B cell (primary cell): Measurements from ENCODE around the gene RASA4B. TPM values are rescaled to one million over a fixed set of nuclear protein-coding genes. Genes with fewer than 3 reads are reported as not detected.

ENCODE experiments used
- ATAC-seq: fragments of 200-7000 bp; cut with Tn5 transposase; one replicate; pipeline ENCODE4 v1.10.0; 2021; ENCODE audit warnings: low read depth, mild to moderate bottlenecking, moderate number of reproducible peaks, moderate library complexity
- CTCF ChIA-PET: fragments of 350-600 bp; sonication (Branson Sonifier 250); formaldehyde crosslinking; loops from one replicate; lab custom pipeline; 2021; ENCODE audit warnings: antibody characterized with exemption, inconsistent platforms; lab: Charles Lee
- POLR2A ChIA-PET: fragments of 350-600 bp; sonication (Branson Sonifier 250); formaldehyde crosslinking; loops from one replicate; lab custom pipeline; 2021; ENCODE audit warnings: antibody characterized with exemption; lab: Charles Lee
- DNase-seq: peaks from one replicate; pipeline ENCODE4 v3.0.0; 2013
- H2AFZ ChIP-seq: 2 replicates; pipeline ENCODE4 v1.6.1; 2012; ENCODE audit warnings: mild to moderate bottlenecking, low read depth, low read length; ENCODE audit not compliant: insufficient read depth, poor library complexity, severe bottlenecking
- H3K27ac ChIP-seq, 2 donors: 1 replicate in 1 of 2; 2 replicates in 1 of 2; pipeline ENCODE4 v1.5.1; 2012 to 2013; ENCODE audit warnings: low read length in 2 of 2, mild to moderate bottlenecking in 2 of 2, moderate library complexity in 1 of 2
- H3K27me3 ChIP-seq, 4 experiments: fragments of 200-600 bp in 1 of 4; sonication (generic) in 1 of 4; replicated peaks in 1 of 4; 1 replicate in 2 of 4; 2 replicates in 2 of 4; pipeline versions ENCODE4 v1.6.1 to v1.7.0; 2013 to 2016; ENCODE audit warnings: low read length in 3 of 4, mild to moderate bottlenecking in 2 of 4, mixed read lengths in 1 of 4, moderate library complexity in 1 of 4; ENCODE audit not compliant: insufficient read depth in 4 of 4, control insufficient read depth in 3 of 4; ENCODE audit errors: control extremely low read depth in 1 of 4
- H3K36me3 ChIP-seq, 2 experiments: replicated peaks in 1 of 2; 1 replicate in 1 of 2; 2 replicates in 1 of 2; pipeline versions ENCODE4 v1.6.1 to v1.7.1; 2013; ENCODE audit warnings: low read length in 1 of 2; ENCODE audit not compliant: insufficient read depth in 2 of 2, control insufficient read depth in 1 of 2; ENCODE audit errors: control extremely low read depth in 1 of 2, extremely low read depth in 1 of 2
- H3K4me1 ChIP-seq, 2 donors: fragments of 200-600 bp in 1 of 2; sonication (generic) in 1 of 2; 1 replicate in 1 of 2; 2 replicates in 1 of 2; pipeline versions ENCODE4 v1.5.1 to v1.6.1; 2013 to 2017; ENCODE audit warnings: low read length in 2 of 2; ENCODE audit not compliant: control insufficient read depth in 2 of 2, insufficient read depth in 2 of 2
- H3K4me2 ChIP-seq: replicated peaks from 2 replicates; pipeline ENCODE3; 2012; ENCODE audit warnings: mild to moderate bottlenecking, low read depth, low read length; ENCODE audit not compliant: poor library complexity, severe bottlenecking
- H3K4me3 ChIP-seq, 5 experiments: fragments of 200-600 bp in 1 of 5; sonication (generic) in 1 of 5; 1 replicate in 3 of 5; 2 replicates in 2 of 5; pipeline versions ENCODE4 v1.5.1 to v1.7.0; 2011 to 2016; ENCODE audit warnings: low read length in 4 of 5, mild to moderate bottlenecking in 4 of 5, low read depth in 2 of 5, control low read depth in 1 of 5, moderate library complexity in 1 of 5; ENCODE audit not compliant: insufficient read depth in 1 of 5; ENCODE audit errors: control extremely low read depth in 1 of 5, extremely low read depth in 1 of 5
- H3K79me2 ChIP-seq: fragments of 200-600 bp; sonication (generic); one replicate; pipeline ENCODE4 v1.6.0; 2016; ENCODE audit warnings: low read length; ENCODE audit not compliant: control insufficient read depth, insufficient read depth
- H3K9ac ChIP-seq: fragments of 200-600 bp; sonication (generic); 2 replicates; pipeline ENCODE4 v1.6.1; 2017; ENCODE audit warnings: mild to moderate bottlenecking, low read length, moderate library complexity
- H3K9me3 ChIP-seq, 3 donors: one replicate each; pipeline versions ENCODE4 v1.6.1 to v1.7.1; 2013; ENCODE audit warnings: low read length in 2 of 3; ENCODE audit not compliant: control insufficient read depth in 2 of 3, insufficient read depth in 1 of 3; ENCODE audit errors: control extremely low read depth in 1 of 3
- H4K20me1 ChIP-seq: 2 replicates; pipeline ENCODE4 v1.6.0; 2012; ENCODE audit warnings: mild to moderate bottlenecking, low read length; ENCODE audit not compliant: insufficient read depth, control insufficient read depth, poor library complexity, severe bottlenecking
- H3K27ac Mint-ChIP-seq: one replicate; pipeline ENCODE4 v1.8.0; 2021; ENCODE audit warnings: mixed read lengths
- H3K27me3 Mint-ChIP-seq: one replicate; pipeline ENCODE4 v1.8.0; 2021; ENCODE audit warnings: mixed read lengths
- H3K4me1 Mint-ChIP-seq: one replicate; pipeline ENCODE4 v1.8.0; 2021; ENCODE audit warnings: mixed read lengths
- H3K4me3 Mint-ChIP-seq: one replicate; pipeline ENCODE4 v1.8.0; 2021; ENCODE audit warnings: mixed read lengths
- H3K9me3 Mint-ChIP-seq: one replicate; pipeline ENCODE4 v1.8.0; 2022; ENCODE audit warnings: mixed read lengths; ENCODE audit not compliant: insufficient read depth
- EZH2 ChIP-seq: IDR thresholded peaks from 2 replicates; pipeline ENCODE4 v1.6.1; 2012; ENCODE audit warnings: borderline replicate concordance, low read depth, mild to moderate bottlenecking, moderate library complexity, low read length; ENCODE audit not compliant: insufficient read depth, poor library complexity, severe bottlenecking
- WGBS: methylation state at CpG from one replicate; pipeline ENCODE4 v1.1.5; 2013; ENCODE audit warnings: missing lambda C conversion rate; ENCODE audit not compliant: insufficient coverage; 5-methylcytosine and 5-hydroxymethylcytosine counted together
- intact Hi-C: fragments of 100-400 bp; cut with micrococcal nuclease; formaldehyde crosslinking; loops from one replicate; pipeline ENCODE4 v1.10.0; 2022
- polyA plus RNA-seq: library from polyadenylated mRNA; depleted of rRNA; stranded (reverse); fragments of >200 nt; gene quantifications from 2 replicates; pipeline ENCODE4 v1.2.3, GENCODE V29; 2012
- total RNA-seq, 2 donors: library from RNA; stranded (reverse); fragments of 120-200 nt in 1 of 2; gene quantifications; 1 replicate in 1 of 2; 2 replicates in 1 of 2; pipeline versions ENCODE4 v1.2.3 to v1.2.4, GENCODE V29; 2013 to 2022

Gene RASA4B
- total and polyA plus RNA-seq, 2 donors (not counting 1 experiment from before 2014, with no cell fraction given) = 15.6 to 26.4 TPM

DNA sequence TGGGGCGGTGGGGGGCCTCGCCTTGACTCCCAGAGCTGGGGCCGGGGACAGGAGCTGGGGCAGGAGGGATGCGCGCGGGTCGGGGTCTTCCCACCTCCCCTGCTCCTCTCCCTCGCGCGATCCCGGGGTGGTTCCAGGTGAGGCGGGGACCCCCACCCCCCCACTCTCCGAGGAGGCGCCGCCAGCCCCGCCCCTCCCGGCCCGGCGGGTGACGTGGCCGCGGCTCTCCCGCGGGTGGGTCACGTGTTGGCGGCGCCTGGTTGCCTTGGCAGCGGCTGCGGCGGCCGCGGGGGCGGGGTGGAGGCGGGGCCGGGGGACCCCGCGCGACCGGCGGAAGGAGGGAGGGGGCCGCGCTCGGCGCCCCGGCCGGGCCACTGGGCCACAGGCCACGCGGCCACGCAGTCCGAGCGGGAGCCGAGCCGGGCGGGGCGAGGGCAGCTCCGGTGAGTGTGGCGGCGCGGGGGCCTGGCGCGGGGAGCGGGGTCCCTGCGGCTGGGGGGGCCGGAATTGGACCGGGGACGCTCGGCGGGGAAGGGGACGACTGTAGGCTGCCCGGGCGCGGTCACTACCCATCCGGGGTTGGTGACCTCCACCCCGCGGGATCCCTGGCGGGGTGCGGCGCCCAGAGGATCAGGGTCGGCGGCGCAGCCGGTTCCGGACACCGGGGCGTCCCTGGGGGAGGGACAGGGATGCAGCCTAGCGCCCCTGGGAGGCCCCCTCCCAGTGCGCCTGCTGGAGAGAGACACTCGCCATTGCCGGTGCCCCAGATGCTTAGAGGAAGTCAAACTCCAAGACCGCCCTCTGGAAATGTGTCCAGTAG, 84.1 kb downstream of the RASA4B start, which contains the start of gene ORAI2:
TSS of gene ORAI2 (plus strand) at position 357 of the 820 bp plus-strand sequence. CDS start 5,382 bp downstream, outside the sequence.
- intact Hi-C loops = loop anchor here (1.0 kb wide), 4 partner anchors 8 to 37 kb away; partner anchors contain the start of gene PRKRIP1
- WGBS = under 1% methylated on average over 86 of the region's 90 CpGs
- H3K4me3 Mint-ChIP-seq = peak within 1 kb of the TSS; percentile 99
- peak within 1 kb of the TSS; percentile 64 for H2AFZ ChIP-seq
- H3K4me1 Mint-ChIP-seq = peaks cover 67% of the 10 kb centered on the region
- ChIA-PET CTCF (interaction anchor here (0.5 to 46.3 kb wide), 5 partner anchors 8 to 22 kb away, joined by 3 to 1182 read pairs (median 5); no protein-coding TSS in a partner anchor), POLR2A (interaction anchor here (0.5 to 13.6 kb wide), 10 partner anchors 11 to 126 kb away, joined by 3 to 223 read pairs (median 6); no protein-coding TSS in a partner anchor)
- peaks cover under 1% of the 10 kb centered on the region for H4K20me1 ChIP-seq
- H3K4me1 ChIP-seq = peaks cover 67 to 75% of the 10 kb centered on the region in 2 donors
- H3K27ac Mint-ChIP-seq = peak within 1 kb of the TSS; percentile 98
- H3K4me3 ChIP-seq = peak within 1 kb of the TSS; percentile 87 to 97 (median 94)
- peak within 1 kb of the TSS; percentile 98 to 100 for H3K27ac ChIP-seq
- H3K79me2 ChIP-seq = peaks cover 67% of the 10 kb centered on the region
- H3K27me3 Mint-ChIP-seq = no peaks in the 10 kb centered on the region
- ATAC-seq (peak; percentile 62), DNase-seq (peak; percentile 91)
- no peaks in the 10 kb centered on the region for H3K9me3 Mint-ChIP-seq
- peak within 1 kb of the TSS; percentile 95 for H3K4me2 ChIP-seq
- no peak for TF ChIP-seq EZH2
- H3K36me3 ChIP-seq = peaks cover 2 to 25% of the 10 kb centered on the region in 2 experiments
- no peaks in the 10 kb centered on the region for H3K9me3 ChIP-seq
- H3K27me3 ChIP-seq = no peaks in the 10 kb centered on the region
- peak within 1 kb of the TSS; percentile 95 for H3K9ac ChIP-seq

Other genes with a start within 250 kb of the RASA4B start
- gene SH2B2, start 230.9 kb downstream of the RASA4B start, total RNA-seq = 41.2 and 47.7 TPM in 2 replicates
- 69.9 and 95.4 TPM in 2 replicates for gene SH2B2, start 230.9 kb downstream of the RASA4B start, polyA plus RNA-seq
- not detected in 2 replicates for gene SPDYE6, start 161.3 kb downstream of the RASA4B start, total RNA-seq
- gene SPDYE6, start 161.3 kb downstream of the RASA4B start, polyA plus RNA-seq = not detected in 2 replicates
- gene PRKRIP1, start 121.4 kb downstream of the RASA4B start, total RNA-seq = 57.9 and 59.1 TPM in 2 replicates
- 57.1 and 72.9 TPM in 2 replicates for gene PRKRIP1, start 121.4 kb downstream of the RASA4B start, polyA plus RNA-seq
- gene ORAI2, start 84.2 kb downstream of the RASA4B start, total RNA-seq = 450 and 461 TPM in 2 replicates
- gene ORAI2, start 84.2 kb downstream of the RASA4B start, polyA plus RNA-seq = 139 and 177 TPM in 2 replicates
- 8.6 and 11.0 TPM in 2 replicates for gene ALKBH4, start 52.9 kb downstream of the RASA4B start, total RNA-seq
- 2.2 and 6.2 TPM in 2 replicates for gene ALKBH4, start 52.9 kb downstream of the RASA4B start, polyA plus RNA-seq
- gene LRWD1, start 52.8 kb downstream of the RASA4B start, total RNA-seq = 83.7 and 91.6 TPM in 2 replicates
- 58.2 and 98.6 TPM in 2 replicates for gene LRWD1, start 52.8 kb downstream of the RASA4B start, polyA plus RNA-seq
- gene POLR2J, start 38.9 kb downstream of the RASA4B start, total RNA-seq = 28.1 and 34.0 TPM in 2 replicates
- gene POLR2J, start 38.9 kb downstream of the RASA4B start, polyA plus RNA-seq = 28.4 and 83.0 TPM in 2 replicates
- 68.2 and 79.9 TPM in 2 replicates for gene UPK3BL2, start 25.9 kb upstream of the RASA4B start, total RNA-seq
- gene UPK3BL2, start 25.9 kb upstream of the RASA4B start, polyA plus RNA-seq = 127 and 143 TPM in 2 replicates
- 0.47 and 0.58 TPM in 2 replicates for gene SPDYE2, start 33.4 kb upstream of the RASA4B start, total RNA-seq
- gene SPDYE2, start 33.4 kb upstream of the RASA4B start, polyA plus RNA-seq = 0.07 TPM in 1 of 2 replicates, not detected in the other
- gene POLR2J3, start 54.8 kb upstream of the RASA4B start, total RNA-seq = 192 and 217 TPM in 2 replicates
- 76.7 and 166 TPM in 2 replicates for gene POLR2J3, start 54.8 kb upstream of the RASA4B start, polyA plus RNA-seq
- 47.0 and 49.3 TPM in 2 replicates for gene RASA4, start 99.0 kb upstream of the RASA4B start, total RNA-seq
- gene RASA4, start 99.0 kb upstream of the RASA4B start, polyA plus RNA-seq = 32.0 and 35.7 TPM in 2 replicates
- gene UPK3BL1, start 125.0 kb upstream of the RASA4B start, total RNA-seq = 85.4 and 97.7 TPM in 2 replicates
- gene UPK3BL1, start 125.0 kb upstream of the RASA4B start, polyA plus RNA-seq = 189 and 203 TPM in 2 replicates
- not detected in 2 replicates for gene SPDYE2B, start 132.5 kb upstream of the RASA4B start, total RNA-seq
- not detected in 2 replicates for gene SPDYE2B, start 132.5 kb upstream of the RASA4B start, polyA plus RNA-seq
- 53.0 and 61.1 TPM in 2 replicates for gene POLR2J2, start 153.9 kb upstream of the RASA4B start, total RNA-seq
- gene POLR2J2, start 153.9 kb upstream of the RASA4B start, polyA plus RNA-seq = 9.6 and 16.7 TPM in 2 replicates
- 11.8 and 12.9 TPM in 2 replicates for gene FAM185A, start 231.2 kb upstream of the RASA4B start, total RNA-seq
- 5.9 and 6.0 TPM in 2 replicates for gene FAM185A, start 231.2 kb upstream of the RASA4B start, polyA plus RNA-seq